ENCODE data around the gene DYNLT1.

DNA sequence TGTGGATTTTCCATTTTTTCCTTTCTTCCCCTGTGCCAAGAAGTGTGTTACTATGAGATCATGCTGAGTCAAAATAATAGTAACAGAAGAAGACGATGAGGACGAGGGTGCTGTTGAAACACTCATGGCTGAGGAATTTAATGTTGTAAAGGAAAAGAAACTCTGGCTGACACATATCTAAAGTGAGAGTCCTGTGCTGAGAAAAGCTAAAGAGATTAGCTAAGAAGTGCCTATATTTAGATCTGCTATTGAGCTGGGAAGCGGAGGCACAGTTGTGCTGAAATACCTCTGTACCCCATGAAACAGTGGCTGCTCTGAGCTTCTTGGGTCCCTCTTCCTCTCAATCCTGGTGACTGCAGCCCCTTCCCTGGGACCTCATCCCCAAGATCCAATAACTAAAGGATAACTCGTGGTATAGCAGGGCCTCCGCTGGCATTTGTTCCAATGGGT lies 4.2 kb upstream of the DYNLT1 start:
- TF ChIP-seq BRD4 (IDR thresholded peaks at IDR 0.05): no peak
- TF ChIP-seq SRF (CRISPR knock-in tag; IDR thresholded peaks at IDR 0.05): no peak
- TF ChIP-seq POLR2B (IDR thresholded peaks at IDR 0.05; ENCODE audit: low read depth, partially characterized antibody): no peak
